Nephron progenitor cell (in vitro differentiated cells): Measurements from ENCODE around the gene SLC38A1.

Source experiments
- DNase-seq: peaks from one replicate; pipeline ENCODE4 v3.0.0; 2021
- H3K27ac Mint-ChIP-seq: 2 replicates; pipeline ENCODE4 v1.8.0; 2021; ENCODE audit warnings: mild to moderate bottlenecking, moderate library complexity, mixed read lengths
- H3K27me3 Mint-ChIP-seq: 2 replicates; pipeline ENCODE4 v1.8.0; 2021; ENCODE audit warnings: mild to moderate bottlenecking, low read depth, mixed read lengths; ENCODE audit not compliant: poor library complexity
- H3K36me3 Mint-ChIP-seq: 2 replicates; pipeline ENCODE4 v1.8.0; 2021; ENCODE audit warnings: low read depth, mixed read lengths
- H3K4me1 Mint-ChIP-seq: 2 replicates; pipeline ENCODE4 v1.8.0; 2021; ENCODE audit warnings: mixed read lengths
- H3K4me3 Mint-ChIP-seq: 2 replicates; pipeline ENCODE4 v1.8.0; 2021; ENCODE audit warnings: mild to moderate bottlenecking, moderate library complexity, mixed read lengths
- H3K9me3 Mint-ChIP-seq: 2 replicates; pipeline ENCODE4 v1.8.0; 2021; ENCODE audit warnings: mild to moderate bottlenecking, moderate library complexity, mixed read lengths
- TF ChIP-seq, protein P1 (sequence below): fragments of 200-600 bp; sonication (generic); IDR thresholded peaks from 2 replicates; pipeline ENCODE4 v1.5.0; 2021; ENCODE audit warnings: antibody characterized with exemption

SLC38A1 gene

DNA sequence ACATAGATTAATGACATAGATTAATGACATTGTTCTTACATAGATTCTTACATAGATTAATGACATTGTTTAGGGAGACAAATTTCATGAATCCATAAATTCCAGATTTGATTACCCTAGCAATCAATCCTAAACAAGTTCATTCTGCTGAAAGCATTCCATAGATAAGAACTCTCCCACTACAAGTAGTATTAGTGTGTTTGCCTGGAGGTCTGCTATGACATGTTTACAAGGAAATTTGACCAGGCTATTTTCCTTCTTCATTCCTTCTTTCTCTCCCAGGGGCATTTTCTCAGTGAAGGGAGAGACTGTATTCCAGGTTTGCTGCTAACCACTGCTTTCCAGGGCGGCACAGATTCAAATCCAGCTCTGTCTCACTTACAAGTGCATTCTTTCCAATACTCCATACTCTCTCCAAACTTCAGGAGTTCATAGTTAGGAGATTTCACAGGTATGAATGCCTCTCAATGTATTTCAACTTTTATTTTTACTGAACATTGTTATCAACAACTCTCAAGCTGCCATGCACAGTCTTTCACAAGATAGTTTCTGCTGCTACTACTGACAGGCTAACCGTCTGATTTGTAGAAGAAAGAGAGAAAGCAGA lies 134.5 kb downstream of the SLC38A1 start:
- no peak overlapping the region for H3K27ac Mint-ChIP-seq
- no peaks in the 10 kb centered on the region for H3K36me3 Mint-ChIP-seq
- TF ChIP-seq, protein P1, sequence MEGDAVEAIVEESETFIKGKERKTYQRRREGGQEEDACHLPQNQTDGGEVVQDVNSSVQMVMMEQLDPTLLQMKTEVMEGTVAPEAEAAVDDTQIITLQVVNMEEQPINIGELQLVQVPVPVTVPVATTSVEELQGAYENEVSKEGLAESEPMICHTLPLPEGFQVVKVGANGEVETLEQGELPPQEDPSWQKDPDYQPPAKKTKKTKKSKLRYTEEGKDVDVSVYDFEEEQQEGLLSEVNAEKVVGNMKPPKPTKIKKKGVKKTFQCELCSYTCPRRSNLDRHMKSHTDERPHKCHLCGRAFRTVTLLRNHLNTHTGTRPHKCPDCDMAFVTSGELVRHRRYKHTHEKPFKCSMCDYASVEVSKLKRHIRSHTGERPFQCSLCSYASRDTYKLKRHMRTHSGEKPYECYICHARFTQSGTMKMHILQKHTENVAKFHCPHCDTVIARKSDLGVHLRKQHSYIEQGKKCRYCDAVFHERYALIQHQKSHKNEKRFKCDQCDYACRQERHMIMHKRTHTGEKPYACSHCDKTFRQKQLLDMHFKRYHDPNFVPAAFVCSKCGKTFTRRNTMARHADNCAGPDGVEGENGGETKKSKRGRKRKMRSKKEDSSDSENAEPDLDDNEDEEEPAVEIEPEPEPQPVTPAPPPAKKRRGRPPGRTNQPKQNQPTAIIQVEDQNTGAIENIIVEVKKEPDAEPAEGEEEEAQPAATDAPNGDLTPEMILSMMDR = no peak
- no peak for DNase-seq
- no peaks in the 10 kb centered on the region for H3K9me3 Mint-ChIP-seq
- H3K27me3 Mint-ChIP-seq = peaks cover 6% of the 10 kb centered on the region
- no peak overlapping the region for H3K4me3 Mint-ChIP-seq
- H3K4me1 Mint-ChIP-seq = peaks cover 15% of the 10 kb centered on the region

DNA sequence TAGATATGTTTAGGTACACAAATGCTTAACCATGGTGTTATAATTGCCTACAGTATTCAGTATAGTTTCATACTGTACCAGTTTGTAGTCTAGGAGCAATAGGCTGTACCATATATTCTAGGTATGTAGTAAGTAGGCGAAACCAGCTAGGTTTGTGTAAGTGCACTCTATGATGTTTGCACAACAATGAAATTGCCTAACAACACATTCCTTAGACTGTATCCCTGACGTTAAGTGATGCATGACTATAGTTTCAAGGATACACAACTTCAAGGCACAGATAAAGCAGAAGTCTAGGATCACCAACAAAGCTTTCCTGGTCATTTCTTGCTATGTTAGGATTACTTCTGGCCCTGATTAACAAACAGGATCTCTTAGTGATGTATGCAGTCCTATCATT lies 135.1 kb downstream of the SLC38A1 start:
- no peak overlapping the region for H3K27ac Mint-ChIP-seq
- TF ChIP-seq, protein P1 = no peak
- no peaks in the 10 kb centered on the region for H3K36me3 Mint-ChIP-seq

More for the DNA sequence above, 135.1 kb downstream of the SLC38A1 start:
- Mint-ChIP-seq H3K27me3 (peaks cover 5% of the 10 kb centered on the region), H3K4me3 (no peak overlapping the region), H3K4me1 (peaks cover 15% of the 10 kb centered on the region), H3K9me3 (no peaks in the 10 kb centered on the region)
- DNase-seq = no peak
